SK-N-SH treated with all-trans-retinoic acid at 6 μM for 48 hours (cell line): Measurements from ENCODE around the gene OPRM1.

Source experiments
- ATAC-seq: fragments of 200-7000 bp; cut with Tn5 transposase; 3 replicates; pipeline ENCODE4 v1.9.1; 2020; ENCODE audit warnings: mild to moderate bottlenecking, moderate library complexity
- ARNTL ChIP-seq: fragments of 450-650 bp; formaldehyde crosslinking; IDR thresholded peaks from 2 replicates; pipeline ENCODE4 v1.5.0; 2020; ENCODE audit warnings: low read depth, mild to moderate bottlenecking, moderate library complexity, borderline replicate concordance
- BACH2 ChIP-seq: fragments of 250-450 bp; sonication (Bioruptor Pico); IDR thresholded peaks from 2 replicates; pipeline ENCODE4 v1.9.0; 2021; ENCODE audit warnings: mild to moderate bottlenecking, borderline replicate concordance
- CREB5 ChIP-seq: fragments of 250-450 bp; sonication (Bioruptor Pico); IDR thresholded peaks from 2 replicates; pipeline ENCODE4 v1.5.1; 2020; ENCODE audit warnings: low read depth, mild to moderate bottlenecking, moderate library complexity
- CSRNP3 ChIP-seq: fragments of 250-450 bp; sonication (Bioruptor Pico); IDR thresholded peaks from 2 replicates; pipeline ENCODE4 v1.5.1; 2021; ENCODE audit warnings: mild to moderate bottlenecking, moderate library complexity
- ESRRG ChIP-seq: fragments of 250-450 bp; sonication (Bioruptor Pico); IDR thresholded peaks from 2 replicates; pipeline ENCODE4 v1.6.1; 2021; ENCODE audit warnings: mild to moderate bottlenecking
- GLIS3 ChIP-seq: fragments of 250-450 bp; sonication (Bioruptor Pico); IDR thresholded peaks from 2 replicates; pipeline ENCODE4 v1.5.0; 2020; ENCODE audit warnings: mild to moderate bottlenecking, moderate library complexity
- OSR1 ChIP-seq: fragments of 250-450 bp; sonication (Bioruptor Pico); IDR thresholded peaks from 2 replicates; pipeline ENCODE4 v1.8.0; 2022; ENCODE audit warnings: moderate library complexity, mild to moderate bottlenecking, inconsistent platforms
- PATZ1 ChIP-seq: fragments of 250-450 bp; sonication (Bioruptor Pico); IDR thresholded peaks from 2 replicates; pipeline ENCODE4 v1.8.0; 2020; ENCODE audit warnings: mild to moderate bottlenecking, moderate library complexity, borderline replicate concordance
- POU6F1 ChIP-seq: fragments of 250-450 bp; sonication (Bioruptor Pico); IDR thresholded peaks from 2 replicates; pipeline ENCODE4 v1.8.0; 2021; ENCODE audit warnings: low read depth, mild to moderate bottlenecking, moderate library complexity, borderline replicate concordance
- SNAI2 ChIP-seq: fragments of 250-450 bp; sonication (Bioruptor Pico); IDR thresholded peaks from 2 replicates; pipeline ENCODE4 v1.5.0; 2020; ENCODE audit warnings: mild to moderate bottlenecking, moderate library complexity
- TCF4 ChIP-seq: fragments of 250-450 bp; sonication (Bioruptor Pico); IDR thresholded peaks from 2 replicates; pipeline ENCODE4 v1.8.0; 2021; ENCODE audit warnings: mild to moderate bottlenecking, moderate library complexity, borderline replicate concordance
- TOX ChIP-seq: fragments of 250-450 bp; sonication (Bioruptor Pico); IDR thresholded peaks from 2 replicates; pipeline ENCODE4 v1.8.0; 2021; ENCODE audit warnings: mild to moderate bottlenecking, moderate library complexity, borderline replicate concordance
- TSHZ2 ChIP-seq: fragments of 250-450 bp; sonication (Bioruptor Pico); IDR thresholded peaks from 2 replicates; pipeline ENCODE4 v1.5.0; 2020; ENCODE audit warnings: mild to moderate bottlenecking, moderate library complexity
- ZC3H10 ChIP-seq: fragments of 250-450 bp; sonication (Bioruptor Pico); IDR thresholded peaks from 2 replicates; pipeline ENCODE4 v1.5.1; 2021; ENCODE audit warnings: mild to moderate bottlenecking, moderate library complexity
- ZFP3 ChIP-seq: fragments of 250-450 bp; sonication (Bioruptor Pico); IDR thresholded peaks from 2 replicates; pipeline ENCODE4 v1.5.0; 2020; ENCODE audit warnings: mild to moderate bottlenecking, moderate library complexity
- ZFP30 ChIP-seq: fragments of 450-650 bp; formaldehyde crosslinking; IDR thresholded peaks from 2 replicates; pipeline ENCODE4 v1.5.0; 2022; ENCODE audit warnings: mild to moderate bottlenecking, moderate library complexity
- ZNF565 ChIP-seq: fragments of 450-650 bp; formaldehyde crosslinking; conservative IDR thresholded peaks from 2 replicates; pipeline ENCODE4 v1.5.0; 2020; ENCODE audit warnings: low read depth, mild to moderate bottlenecking, moderate library complexity
- ZNF70 ChIP-seq: fragments of 450-650 bp; formaldehyde crosslinking; IDR thresholded peaks from 2 replicates; pipeline ENCODE4 v1.5.0; 2020; ENCODE audit warnings: mild to moderate bottlenecking, moderate library complexity

OPRM1 gene

GRCh38 chr6:154236646-154237301 is 197.7 kb downstream of the OPRM1 start:
- no peak for TF ChIP-seq ZFP30 (CRISPR knock-in tag)
- no peak for TF ChIP-seq BACH2 (CRISPR knock-in tag)
- no peak for TF ChIP-seq TCF4
- no peak for TF ChIP-seq OSR1 (CRISPR knock-in tag)
- no peak for TF ChIP-seq POU6F1
- no peak for TF ChIP-seq CREB5 (CRISPR knock-in tag)
- no peak for TF ChIP-seq TSHZ2 (CRISPR knock-in tag)
- TF ChIP-seq ESRRG = no peak
- TF ChIP-seq SNAI2 (CRISPR knock-in tag) = no peak
- no peak for TF ChIP-seq ZNF70 (CRISPR knock-in tag)
- TF ChIP-seq CSRNP3 (CRISPR knock-in tag) = no peak
- no peak for TF ChIP-seq ZNF565 (CRISPR knock-in tag)
- TF ChIP-seq ARNTL (CRISPR knock-in tag) = no peak
- no peak for TF ChIP-seq TOX (CRISPR knock-in tag)
- TF ChIP-seq PATZ1 (CRISPR knock-in tag) = no peak
- no peak for TF ChIP-seq GLIS3 (CRISPR knock-in tag)

GRCh38 chr6:154238831-154239230 is 199.8 kb downstream of the OPRM1 start:
- no peak for TF ChIP-seq OSR1 (CRISPR knock-in tag)
- TF ChIP-seq ZNF70 (CRISPR knock-in tag) = no peak
- no peak for TF ChIP-seq CSRNP3 (CRISPR knock-in tag)
- TF ChIP-seq SNAI2 (CRISPR knock-in tag) = no peak
- TF ChIP-seq TOX (CRISPR knock-in tag) = no peak
- TF ChIP-seq TSHZ2 (CRISPR knock-in tag) = no peak
- no peak for TF ChIP-seq ZC3H10 (CRISPR knock-in tag)
- no peak for TF ChIP-seq ZFP30 (CRISPR knock-in tag)
- TF ChIP-seq ZNF565 (CRISPR knock-in tag) = no peak
- no peak for TF ChIP-seq ARNTL (CRISPR knock-in tag)
- TF ChIP-seq ESRRG = no peak
- TF ChIP-seq CREB5 (CRISPR knock-in tag) = no peak
- TF ChIP-seq ZFP3 (CRISPR knock-in tag) = no peak
- TF ChIP-seq TCF4 = no peak
- no peak for TF ChIP-seq GLIS3 (CRISPR knock-in tag)
- ATAC-seq = no peak

More at GRCh38 chr6:154236646-154237301, 197.7 kb downstream of the OPRM1 start:
- no peak for ATAC-seq
